Measurements from ENCODE around the gene DACT3.

- TF ChIP-seq CTCF (IDR thresholded peaks at IDR 0.05) (no peak), GABPA (IDR thresholded peaks at IDR 0.05; ENCODE audit: low read depth) (no peak), TEAD4 (IDR thresholded peaks at IDR 0.05; ENCODE audit: borderline replicate concordance, insufficient read depth) (no peak), POLR2AphosphoS5 (IDR thresholded peaks at IDR 0.05; ENCODE audit: low read depth, low read length) (no peak), REST (IDR thresholded peaks at IDR 0.05; ENCODE audit: low read depth, low read length) (no peak)
Measured at GRCh38 chr19:46634045-46634655, 26.8 kb downstream of the DACT3 start.

Measured in SK-N-SH (cell line).